ENCODE results near the gene YIF1B. TPM values are rescaled to one million over a fixed set of nuclear protein-coding genes. Genes with fewer than 3 reads are reported as not detected.
A peak's percentile ranks its signal among the peaks of the same experiment; 100 is the strongest.

The YIF1B gene
- total and polyA plus RNA-seq, 2 of the 4 experiments (the other 2 are of a cell fraction) = 72.2 to 165 TPM

GRCh38 chr19:38264486-38265212 lies 51.1 kb downstream of the YIF1B start, which contains the start of gene SPINT2:
Gene SPINT2, plus strand, starts transcription at chr19:38264573. Its CDS starts 320 bp downstream, at chr19:38264893.
- intact Hi-C loops (cut with micrococcal nuclease) (no loop called here), in situ Hi-C loops (cut with MboI; ENCODE audit: low sequenced_read_pairs) (no loop called here), dilution Hi-C loops (cut with HindIII; ENCODE audit: low sequenced_read_pairs, unreplicated experiment) (no loop called here)
- POLR2A ChIA-PET (ENCODE audit: unreplicated experiment) = no interaction called here
- Histone ChIP-seq H2AK9ac (replicated peaks; ENCODE audit: low read depth, low read length, poor library complexity) (peak within 1 kb of the TSS; percentile 89), H4K8ac (ENCODE audit: low read depth in 2 of 2, low read length in 2 of 2) (peak within 1 kb of the TSS; percentile 25 to 77; a peak in 3 of 4 replicates), H3K9me1 (ENCODE audit: insufficient read depth, low read length) (peaks cover 12% of the 10 kb centered on the region), H3K36me3 (ENCODE audit: control insufficient read depth, insufficient read depth, low read length) (no peaks in the 10 kb centered on the region), H3K27me3 (ENCODE audit: control insufficient read depth, insufficient read depth, low read length) (no peaks in the 10 kb centered on the region; the same call in 1 of the 2 replicates), H3K14ac (replicated peaks; ENCODE audit: low read depth, low read length) (no peak within 1 kb of the TSS), H3K56ac (ENCODE audit: extremely low read depth, insufficient read depth, low read length) (no peak within 1 kb of the TSS), H4K5ac (ENCODE audit: low read depth, low read length) (no peak within 1 kb of the TSS; the same call in 1 of the 2 replicates), H3K79me1 (ENCODE audit: low read depth in 1 of 2, low read length in 2 of 2) (no peaks in the 10 kb centered on the region), H4K20me1 (ENCODE audit: insufficient read depth, low read length) (no peaks in the 10 kb centered on the region), H3K4me2 (ENCODE audit: low read depth, low read length) (peak within 1 kb of the TSS; percentile 18), H3K23ac (ENCODE audit: low read depth, low read length) (no peak within 1 kb of the TSS), H3K18ac (ENCODE audit: low read depth, low read length) (no peak within 1 kb of the TSS), H2BK120ac (ENCODE audit: low read depth, low read length) (peak within 1 kb of the TSS; percentile 52), H2BK15ac (ENCODE audit: low read depth, low read length) (peak within 1 kb of the TSS; percentile 27; the same call in 1 of the 3 replicates), H2AFZ (replicated peaks; ENCODE audit: low read length, poor library complexity) (peak within 1 kb of the TSS; percentile 87), H3K4me1 (ENCODE audit: control insufficient read depth, insufficient read depth, low read length) (peaks cover 10% of the 10 kb centered on the region), H3K27ac (ENCODE audit: insufficient read depth, low read length) (no peak within 1 kb of the TSS), H3K4ac (ENCODE audit: low read depth, low read length) (peak within 1 kb of the TSS; percentile 47; the same call in 1 of the 2 replicates), H2BK5ac (ENCODE audit: low read depth, low read length, poor library complexity, severe bottlenecking) (no peak within 1 kb of the TSS), H3K4me3 (ENCODE audit: insufficient read depth, low read depth, low read length) (peak within 1 kb of the TSS; percentile 15), H2BK20ac (ENCODE audit: low read depth, low read length) (peak within 1 kb of the TSS; percentile 29; the same call in 1 of the 2 replicates), H4K91ac (ENCODE audit: insufficient read depth, low read depth, low read length) (peak within 1 kb of the TSS; percentile 0; the same call in 1 of the 2 replicates), H2AK5ac (ENCODE audit: low read depth, low read length) (0 out of 2 replicates have a peak within 1 kb of the TSS, but pooled peaks have one; percentile 20), H3K9ac (ENCODE audit: low read depth, low read length) (no peak within 1 kb of the TSS), H3K9me3 (ENCODE audit: control insufficient read depth, insufficient read depth, low read length) (no peaks in the 10 kb centered on the region)
- CTCF ChIA-PET = no interaction called here
- no TSS peak for BruUV-seq (replicated peaks)
- 21% methylated on average over 53 of the region's 78 CpGs; no CpG with 5 or more reads in 1 of the 2 experiments for WGBS, 2 experiments (ENCODE audit: extremely low coverage in 2 of 2, insufficient read length in 1 of 2)
- TF ChIP-seq MAFK (IDR thresholded peaks at IDR 0.05; ENCODE audit: low read depth, low read length) (no peak), RCOR1 (IDR thresholded peaks at IDR 0.05; ENCODE audit: insufficient replicate concordance, low read length) (no peak), SMC3 (IDR thresholded peaks at IDR 0.05; ENCODE audit: low read depth, low read length) (no peak), CHD1 (IDR thresholded peaks at IDR 0.05; ENCODE audit: low read depth, low read length) (no peak)
- DNase-seq (no peak), ATAC-seq (ENCODE audit: low read depth) (peak; percentile 33)
